GM23338 (cell line): ENCODE results near the gene CHRM1. TPM values are rescaled to one million over a fixed set of nuclear protein-coding genes. Genes with fewer than 3 reads are reported as not detected.
A peak's percentile ranks its signal among the peaks of the same experiment; 100 is the strongest.

Source experiments
- ATAC-seq: fragments of 200-7000 bp; cut with Tn5 transposase; 3 replicates; pipeline ENCODE4 v1.9.1; 2020
- DNase-seq: peaks from one replicate; pipeline ENCODE4 v3.0.0-alpha.2; 2015; ENCODE audit warnings: low spot score
- H2AFZ ChIP-seq: fragments of 200-600 bp; sonication (generic); 2 replicates; pipeline ENCODE4 v1.8.0; 2016; ENCODE audit warnings: antibody characterized with exemption, mild to moderate bottlenecking, moderate library complexity
- H3F3A ChIP-seq: fragments of 200-600 bp; sonication (generic); replicated peaks from 2 replicates; pipeline ENCODE4 v1.8.0; 2017; ENCODE audit warnings: antibody characterized with exemption, mixed run types, low read depth
- H3K27ac ChIP-seq: fragments of 200-600 bp; sonication (generic); 2 replicates; pipeline ENCODE4 v1.6.1; 2016; ENCODE audit warnings: low read depth
- H3K27me3 ChIP-seq: fragments of 200-600 bp; sonication (generic); 2 replicates; pipeline ENCODE4 v1.8.0; 2016; ENCODE audit warnings: mild to moderate bottlenecking, mixed run types, moderate library complexity; ENCODE audit not compliant: insufficient read depth
- H3K36me3 ChIP-seq: fragments of 200-600 bp; sonication (generic); 2 replicates; pipeline ENCODE4 v1.8.0; 2016; ENCODE audit warnings: mild to moderate bottlenecking; ENCODE audit not compliant: insufficient read depth
- H3K4me1 ChIP-seq: fragments of 200-600 bp; sonication (generic); 2 replicates; pipeline ENCODE4 v1.8.0; 2016; ENCODE audit warnings: mild to moderate bottlenecking, moderate library complexity; ENCODE audit not compliant: insufficient read depth
- H3K4me2 ChIP-seq: fragments of 200-600 bp; sonication (generic); 2 replicates; pipeline ENCODE4 v1.7.1; 2017; ENCODE audit warnings: mixed run types
- H3K4me3 ChIP-seq: fragments of 200-600 bp; sonication (generic); 2 replicates; pipeline ENCODE4 v1.6.1; 2016; ENCODE audit warnings: mixed run types
- H3K79me2 ChIP-seq: fragments of 200-600 bp; sonication (generic); replicated peaks from 2 replicates; pipeline ENCODE4 v1.8.0; 2017; ENCODE audit warnings: mild to moderate bottlenecking; ENCODE audit not compliant: insufficient read depth
- H3K9me2 ChIP-seq: fragments of 200-600 bp; sonication (generic); 2 replicates; pipeline ENCODE4 v1.8.0; 2017; ENCODE audit not compliant: insufficient read depth
- H4K20me1 ChIP-seq: fragments of 200-600 bp; sonication (generic); replicated peaks from 2 replicates; pipeline ENCODE4 v1.8.0; 2017; ENCODE audit warnings: mild to moderate bottlenecking; ENCODE audit not compliant: insufficient read depth
- H3K27ac Mint-ChIP-seq: 2 replicates; pipeline ENCODE4 v1.8.0; 2020; ENCODE audit warnings: inconsistent platforms, mild to moderate bottlenecking, moderate library complexity, mixed read lengths
- H3K27me3 Mint-ChIP-seq: 3 replicates; pipeline ENCODE4 v1.8.0; 2022; ENCODE audit warnings: low read depth, mild to moderate bottlenecking, moderate library complexity, mixed read lengths, inconsistent platforms; ENCODE audit not compliant: insufficient read depth, poor library complexity
- H3K36me3 Mint-ChIP-seq: 3 replicates; pipeline ENCODE4 v1.8.0; 2021; ENCODE audit warnings: low read depth, mild to moderate bottlenecking, inconsistent platforms, moderate library complexity, mixed read lengths
- H3K4me1 Mint-ChIP-seq: 3 replicates; pipeline ENCODE4 v1.8.0; 2020; ENCODE audit warnings: mild to moderate bottlenecking, inconsistent platforms, mixed read lengths
- H3K4me3 Mint-ChIP-seq: 3 replicates; pipeline ENCODE4 v1.8.0; 2021; ENCODE audit warnings: moderate library complexity, mild to moderate bottlenecking, inconsistent platforms, mixed read lengths
- H3K9me3 Mint-ChIP-seq: 3 replicates; pipeline ENCODE4 v1.8.0; 2020; ENCODE audit warnings: moderate library complexity, mild to moderate bottlenecking, inconsistent platforms, mixed read lengths
- CTCF ChIP-seq, 2 experiments: fragments of 200-600 bp in 1 of 2; sonication (generic) in 1 of 2; conservative IDR thresholded peaks; 2 replicates each; pipeline versions ENCODE4 v1.5.1 to v1.6.1; 2016 to 2017; ENCODE audit warnings: antibody characterized with exemption in 2 of 2, low read depth in 2 of 2, mild to moderate bottlenecking in 2 of 2, moderate library complexity in 1 of 2
- EZH2 ChIP-seq: fragments of 200-600 bp; sonication (generic); IDR thresholded peaks from one replicate; pipeline ENCODE4 v1.8.0; 2017; ENCODE audit warnings: antibody characterized with exemption, mild to moderate bottlenecking, low read depth; ENCODE audit not compliant: unreplicated experiment
- POLR2AphosphoS5 ChIP-seq: IDR thresholded peaks from 2 replicates; pipeline ENCODE4 v1.6.1; 2016; ENCODE audit warnings: antibody characterized with exemption, low read depth
- STAT1 ChIP-seq: IDR thresholded peaks from one replicate; pipeline ENCODE4 v1.6.1; 2016; ENCODE audit warnings: antibody characterized with exemption; ENCODE audit not compliant: unreplicated experiment
- ZNF114 ChIP-seq: fragments of 250-450 bp; sonication (Bioruptor Pico); IDR thresholded peaks from 2 replicates; pipeline ENCODE4 v1.5.0; 2020; ENCODE audit warnings: mild to moderate bottlenecking, moderate library complexity
- ZNF331 ChIP-seq: fragments of 250-450 bp; sonication (Bioruptor Pico); IDR thresholded peaks from 2 replicates; pipeline ENCODE4 v1.5.0; 2020; ENCODE audit warnings: low read depth, mild to moderate bottlenecking, moderate library complexity
- ZNF462 ChIP-seq: fragments of 250-450 bp; sonication (Bioruptor Pico); IDR thresholded peaks from 2 replicates; pipeline ENCODE4 v1.5.0; 2020; ENCODE audit warnings: mild to moderate bottlenecking, moderate library complexity
- polyA plus RNA-seq: library from polyadenylated mRNA; unstranded; fragments of >200 nt; fragmentation: Nextera tagmentation; extraction: Ambion mirVana; gene quantifications from 2 replicates; pipeline ENCODE4 v1.2.1, GENCODE V29; 2016
- total RNA-seq: library from RNA; depleted of rRNA; stranded (reverse); fragments of >200 nt; shearing (Covaris generic); gene quantifications from 2 replicates; pipeline ENCODE4 v1.2.3, GENCODE V29; 2014

The CHRM1 gene
- total and polyA plus RNA-seq, 2 experiments from 2014 or later, result 0.14 to 0.44 TPM

GRCh38 chr11:62882431-62882749 lies 38.8 kb downstream of the CHRM1 start:
- Histone ChIP-seq H3K27ac (peak overlapping the region; percentile 95), H3K4me1 (peaks cover 35% of the 10 kb centered on the region), H3K36me3 (peaks cover 60% of the 10 kb centered on the region), H3K9me2 (no peaks in the 10 kb centered on the region), H4K20me1 (peaks cover 67% of the 10 kb centered on the region), H3K4me3 (peak overlapping the region; percentile 98), H2AFZ (no peak overlapping the region), H3K27me3 (no peaks in the 10 kb centered on the region), H3K79me2 (peaks cover 90% of the 10 kb centered on the region), H3F3A (peaks cover 77% of the 10 kb centered on the region), H3K4me2 (peak overlapping the region; percentile 80)
- H3K4me3 Mint-ChIP-seq, result peak overlapping the region; percentile 100
- peak overlapping the region; percentile 100 for H3K27ac Mint-ChIP-seq
- peaks cover 2% of the 10 kb centered on the region; the same call in 2 of the 3 replicates for H3K9me3 Mint-ChIP-seq
- H3K4me1 Mint-ChIP-seq, result peaks cover 60% of the 10 kb centered on the region
- no peak for TF ChIP-seq ZNF462 (CRISPR knock-in tag)
- peaks cover 45% of the 10 kb centered on the region for H3K27me3 Mint-ChIP-seq
- peaks cover 99% of the 10 kb centered on the region for H3K36me3 Mint-ChIP-seq
- no peak for DNase-seq
- ATAC-seq, result no peak

- no peaks in the 10 kb centered on the region for H3K9me2 ChIP-seq
- no peak overlapping the region for H2AFZ ChIP-seq
- H3K4me1 ChIP-seq, result peaks cover 35% of the 10 kb centered on the region
- peak overlapping the region; percentile 95 for H3K27ac ChIP-seq
- H4K20me1 ChIP-seq, result peaks cover 65% of the 10 kb centered on the region
- peaks cover 76% of the 10 kb centered on the region for H3F3A ChIP-seq
- H3K4me3 ChIP-seq, result peak overlapping the region; percentile 98
- Mint-ChIP-seq H3K36me3 (peaks cover 99% of the 10 kb centered on the region), H3K27me3 (peaks cover 41% of the 10 kb centered on the region), H3K9me3 (peaks cover 2% of the 10 kb centered on the region; the same call in 2 of the 3 replicates), H3K4me1 (peaks cover 59% of the 10 kb centered on the region), H3K27ac (peak overlapping the region; percentile 100), H3K4me3 (peak overlapping the region; percentile 100)
- DNase-seq (peak; percentile 96), ATAC-seq (no peak; the same call in 2 of the 3 replicates)
- H3K27me3 ChIP-seq, result no peaks in the 10 kb centered on the region
- H3K79me2 ChIP-seq, result peaks cover 94% of the 10 kb centered on the region
- H3K36me3 ChIP-seq, result peaks cover 61% of the 10 kb centered on the region
- H3K4me2 ChIP-seq, result peak overlapping the region; percentile 80
- TF ChIP-seq STAT1, result no peak
- no peak for TF ChIP-seq ZNF114 (CRISPR knock-in tag)
- TF ChIP-seq EZH2, result no peak
- TF ChIP-seq POLR2AphosphoS5, result 0 out of 2 replicates have a peak, but pooled peaks have one; percentile 25
- TF ChIP-seq CTCF (conservative IDR thresholded peaks at IDR 0.05; ENCODE audit: low read depth in 2 of 2), result no peak
- TF ChIP-seq ZNF331, result no peak
Measured at GRCh38 chr11:62881579-62882430, 39.4 kb downstream of the CHRM1 start.
